H9 (cell line): ENCODE measurements around the gene FCHSD2. TPM values are rescaled to one million over a fixed set of nuclear protein-coding genes. Genes with fewer than 3 reads are reported as not detected.

Experiments used
- DNase-seq: peaks from one replicate; pipeline ENCODE4 v3.0.0-alpha.2; 2017
- H2AFZ ChIP-seq: one replicate; pipeline ENCODE4 v1.6.1; 2013; ENCODE audit warnings: mild to moderate bottlenecking, low read length, control low read depth, moderate library complexity
- H2AK5ac ChIP-seq: 2 replicates; pipeline ENCODE4 v1.6.1; 2013; ENCODE audit warnings: low read length, control low read depth, mixed read lengths; ENCODE audit not compliant: insufficient read length
- H2BK120ac ChIP-seq: one replicate; pipeline ENCODE4 v1.6.1; 2013; ENCODE audit warnings: low read depth, mild to moderate bottlenecking, low read length, control low read depth, inconsistent platforms; ENCODE audit not compliant: poor library complexity, severe bottlenecking
- H2BK12ac ChIP-seq: 2 replicates; pipeline ENCODE4 v1.6.1; 2013; ENCODE audit warnings: low read length, control low read depth, mixed read lengths, low read depth; ENCODE audit not compliant: insufficient read length
- H2BK15ac ChIP-seq: 2 replicates; pipeline ENCODE4 v1.6.1; 2013; ENCODE audit warnings: low read depth, low read length, control low read depth
- H2BK20ac ChIP-seq: one replicate; pipeline ENCODE4 v1.6.1; 2013; ENCODE audit warnings: low read depth, mild to moderate bottlenecking, low read length, control low read depth, inconsistent platforms; ENCODE audit not compliant: poor library complexity, severe bottlenecking
- H2BK5ac ChIP-seq: 2 replicates; pipeline ENCODE4 v1.6.1; 2013; ENCODE audit warnings: low read length, control low read depth, mixed read lengths; ENCODE audit not compliant: insufficient read length
- H3K14ac ChIP-seq: 2 replicates; pipeline ENCODE4 v1.6.1; 2013; ENCODE audit warnings: low read length, control low read depth; ENCODE audit not compliant: insufficient read depth
- H3K18ac ChIP-seq: 2 replicates; pipeline ENCODE4 v1.6.1; 2013; ENCODE audit warnings: low read depth, mild to moderate bottlenecking, mixed read lengths, low read length, control low read depth; ENCODE audit not compliant: insufficient read length
- H3K23ac ChIP-seq: 2 replicates; pipeline ENCODE4 v1.6.1; 2013; ENCODE audit warnings: low read length, control low read depth, mixed read lengths, low read depth; ENCODE audit not compliant: insufficient read length
- H3K23me2 ChIP-seq: 2 replicates; pipeline ENCODE4 v1.6.1; 2013; ENCODE audit warnings: low read depth, mild to moderate bottlenecking, mixed read lengths, low read length, control low read depth; ENCODE audit not compliant: insufficient read length, poor library complexity, severe bottlenecking
- H3K27ac ChIP-seq: 2 replicates; pipeline ENCODE4 v1.5.1; 2013; ENCODE audit warnings: low read length, control low read depth, mixed read lengths, low read depth; ENCODE audit not compliant: insufficient read length
- H3K27me3 ChIP-seq: 2 replicates; pipeline ENCODE4 v1.6.1; 2013; ENCODE audit warnings: low read length, control low read depth, inconsistent platforms; ENCODE audit not compliant: insufficient read depth
- H3K4ac ChIP-seq: 2 replicates; pipeline ENCODE4 v1.6.1; 2013; ENCODE audit warnings: low read depth, mild to moderate bottlenecking, control low read depth, inconsistent platforms, low read length, moderate library complexity
- H3K4me1 ChIP-seq: 2 replicates; pipeline ENCODE4 v1.6.1; 2013; ENCODE audit warnings: low read length, control low read depth, inconsistent platforms; ENCODE audit not compliant: insufficient read depth
- H3K4me2 ChIP-seq: 2 replicates; pipeline ENCODE4 v1.6.1; 2013; ENCODE audit warnings: low read length, control low read depth, mixed read lengths; ENCODE audit not compliant: insufficient read length, insufficient read depth
- H3K56ac ChIP-seq: 2 replicates; pipeline ENCODE4 v1.6.1; 2013; ENCODE audit warnings: low read depth, mild to moderate bottlenecking, mixed read lengths, low read length, control low read depth; ENCODE audit not compliant: insufficient read length
- H3K79me1 ChIP-seq: 2 replicates; pipeline ENCODE4 v1.6.1; 2013; ENCODE audit warnings: low read depth, mild to moderate bottlenecking, moderate library complexity, low read length, control low read depth, inconsistent platforms; ENCODE audit not compliant: insufficient read depth, poor library complexity, severe bottlenecking
- H3K79me2 ChIP-seq: 2 replicates; pipeline ENCODE4 v1.6.1; 2013; ENCODE audit warnings: low read length, control low read depth, inconsistent platforms; ENCODE audit not compliant: insufficient read depth
- H3K9ac ChIP-seq: 2 replicates; pipeline ENCODE4 v1.6.1; 2013; ENCODE audit warnings: low read length, control low read depth, mixed read lengths; ENCODE audit not compliant: insufficient read length; ENCODE audit errors: extremely low read depth
- H3K9me3 ChIP-seq: one replicate; pipeline ENCODE4 v1.6.1; 2013; ENCODE audit warnings: low read depth, low read length, inconsistent platforms; ENCODE audit not compliant: control insufficient read depth
- H3T11ph ChIP-seq: one replicate; pipeline ENCODE4 v1.6.1; 2013; ENCODE audit warnings: mild to moderate bottlenecking, low read length, control low read depth, inconsistent platforms
- H4K20me1 ChIP-seq: one replicate; pipeline ENCODE4 v1.6.1; 2013; ENCODE audit not compliant: control insufficient read depth, insufficient read length, insufficient read depth
- H4K5ac ChIP-seq: 2 replicates; pipeline ENCODE4 v1.6.1; 2013; ENCODE audit warnings: low read depth, mild to moderate bottlenecking, mixed read lengths, low read length, control low read depth; ENCODE audit not compliant: insufficient read length
- H4K8ac ChIP-seq: replicated peaks from 2 replicates; pipeline ENCODE4 v1.6.1; 2013; ENCODE audit warnings: low read length, control low read depth, mixed read lengths, low read depth; ENCODE audit not compliant: insufficient read length
- H4K91ac ChIP-seq: 2 replicates; pipeline ENCODE4 v1.6.1; 2013; ENCODE audit warnings: low read depth, mild to moderate bottlenecking, moderate library complexity, mixed read lengths, low read length, control low read depth; ENCODE audit not compliant: insufficient read length
- H3K27ac Mint-ChIP-seq, 3 experiments: 2 replicates in 2 of 3; 3 replicates in 1 of 3; pipeline ENCODE4 v1.8.0; 2020 to 2021; ENCODE audit warnings: mixed read lengths in 3 of 3, mild to moderate bottlenecking in 1 of 3, moderate library complexity in 1 of 3
- H3K27me3 Mint-ChIP-seq: 2 replicates; pipeline ENCODE4 v1.8.0; 2021; ENCODE audit warnings: low read depth, mild to moderate bottlenecking, moderate library complexity, mixed read lengths
- H3K36me3 Mint-ChIP-seq, 3 experiments: 2 replicates in 2 of 3; 3 replicates in 1 of 3; pipeline ENCODE4 v1.8.0; 2020 to 2021; ENCODE audit warnings: low read depth in 3 of 3, mixed read lengths in 3 of 3; ENCODE audit not compliant: insufficient read depth in 1 of 3
- H3K4me1 Mint-ChIP-seq, 2 experiments: 2 replicates each; pipeline ENCODE4 v1.8.0; 2020; ENCODE audit warnings: mixed read lengths in 2 of 2
- H3K4me3 Mint-ChIP-seq, 2 experiments: 2 replicates in 1 of 2; 3 replicates in 1 of 2; pipeline ENCODE4 v1.8.0; 2020 to 2021; ENCODE audit warnings: mild to moderate bottlenecking in 2 of 2, mixed read lengths in 2 of 2, moderate library complexity in 1 of 2
- H3K9me3 Mint-ChIP-seq, 2 experiments: 2 replicates in 1 of 2; 3 replicates in 1 of 2; pipeline ENCODE4 v1.8.0; 2020; ENCODE audit warnings: mild to moderate bottlenecking in 2 of 2, mixed read lengths in 2 of 2, moderate library complexity in 1 of 2
- WGBS: extraction: QIAGEN DNeasy Blood & Tissue Kit; methylation state at CpG from one replicate; pipeline ENCODE4 v1.1.7; 2013; ENCODE audit warnings: missing lambda C conversion rate, low lambda C conversion rate, mixed read lengths; ENCODE audit not compliant: insufficient read length; ENCODE audit errors: extremely low coverage; 5-methylcytosine and 5-hydroxymethylcytosine counted together
- total RNA-seq: library from RNA; stranded (reverse); gene quantifications from 2 replicates; pipeline ENCODE4 v1.2.1, GENCODE V29; 2021
- TF ChIP-seq, protein P1 (sequence below): fragments of 200-600 bp; sonication (generic); conservative IDR thresholded peaks from 3 replicates; pipeline ENCODE4 v1.8.0; 2021; ENCODE audit warnings: antibody characterized with exemption, mild to moderate bottlenecking

Gene FCHSD2
- total RNA-seq, 1 experiment from 2014 or later, result 17.8 TPM

DNA sequence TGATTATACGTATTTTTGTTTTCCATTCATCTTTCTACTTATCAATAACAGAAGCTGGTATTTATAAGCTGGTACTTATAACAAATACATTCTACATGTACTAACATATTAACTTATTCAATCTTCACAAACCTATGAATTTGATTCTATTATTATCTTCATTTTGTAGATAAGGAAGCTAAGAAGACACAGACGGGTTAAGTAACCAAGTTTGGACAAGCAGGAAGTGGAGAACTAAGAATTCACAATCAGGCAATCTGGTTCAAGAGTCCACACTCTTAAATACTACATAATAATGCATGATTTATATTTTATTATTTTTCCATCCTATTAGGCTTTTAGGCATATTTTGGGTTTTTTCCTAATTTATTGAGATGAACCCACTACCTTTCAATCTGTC lies 25.0 kb downstream of the FCHSD2 start:
- Histone ChIP-seq H3K79me1 (no peaks in the 10 kb centered on the region), H3K27me3 (no peaks in the 10 kb centered on the region), H3K9me3 (no peaks in the 10 kb centered on the region), H3K23me2 (no peaks in the 10 kb centered on the region), H3K56ac (no peak overlapping the region), H3T11ph (no peak overlapping the region), H3K9ac (no peak overlapping the region), H2BK120ac (no peak overlapping the region), H3K27ac (no peak overlapping the region), H2BK20ac (no peak overlapping the region), H2BK12ac (no peak overlapping the region), H3K4ac (no peak overlapping the region), H4K91ac (no peak overlapping the region), H2BK5ac (no peak overlapping the region), H4K5ac (no peak overlapping the region), H3K4me2 (no peak overlapping the region), H3K23ac (no peak overlapping the region), H3K14ac (no peak overlapping the region), H3K18ac (no peak overlapping the region), H4K20me1 (no peaks in the 10 kb centered on the region), H4K8ac (no peak overlapping the region), H2AFZ (no peak overlapping the region), H2AK5ac (no peak overlapping the region), H3K4me1 (no peaks in the 10 kb centered on the region), H3K79me2 (no peaks in the 10 kb centered on the region), H2BK15ac (no peak overlapping the region)
- no peaks in the 10 kb centered on the region for H3K27me3 Mint-ChIP-seq
- H3K9me3 Mint-ChIP-seq, result no peaks in the 10 kb centered on the region
- TF ChIP-seq, protein P1, sequence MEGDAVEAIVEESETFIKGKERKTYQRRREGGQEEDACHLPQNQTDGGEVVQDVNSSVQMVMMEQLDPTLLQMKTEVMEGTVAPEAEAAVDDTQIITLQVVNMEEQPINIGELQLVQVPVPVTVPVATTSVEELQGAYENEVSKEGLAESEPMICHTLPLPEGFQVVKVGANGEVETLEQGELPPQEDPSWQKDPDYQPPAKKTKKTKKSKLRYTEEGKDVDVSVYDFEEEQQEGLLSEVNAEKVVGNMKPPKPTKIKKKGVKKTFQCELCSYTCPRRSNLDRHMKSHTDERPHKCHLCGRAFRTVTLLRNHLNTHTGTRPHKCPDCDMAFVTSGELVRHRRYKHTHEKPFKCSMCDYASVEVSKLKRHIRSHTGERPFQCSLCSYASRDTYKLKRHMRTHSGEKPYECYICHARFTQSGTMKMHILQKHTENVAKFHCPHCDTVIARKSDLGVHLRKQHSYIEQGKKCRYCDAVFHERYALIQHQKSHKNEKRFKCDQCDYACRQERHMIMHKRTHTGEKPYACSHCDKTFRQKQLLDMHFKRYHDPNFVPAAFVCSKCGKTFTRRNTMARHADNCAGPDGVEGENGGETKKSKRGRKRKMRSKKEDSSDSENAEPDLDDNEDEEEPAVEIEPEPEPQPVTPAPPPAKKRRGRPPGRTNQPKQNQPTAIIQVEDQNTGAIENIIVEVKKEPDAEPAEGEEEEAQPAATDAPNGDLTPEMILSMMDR, result no peak
- no peak for DNase-seq
- H3K27ac Mint-ChIP-seq, result no peak overlapping the region
- peaks cover 0 to 5% of the 10 kb centered on the region in 2 experiments; a peak in 1 of 4 replicates for H3K4me1 Mint-ChIP-seq
- H3K4me3 Mint-ChIP-seq, result no peak overlapping the region
- no CpG with 5 or more reads among the region's 2 CpGs for WGBS
- peaks cover 0 to 6% (median 6%) of the 10 kb centered on the region in 3 experiments; a peak in 2 of 7 replicates for H3K36me3 Mint-ChIP-seq
